Measurements from ENCODE around the gene SIGLEC5. TPM values are rescaled to one million over a fixed set of nuclear protein-coding genes. Genes with fewer than 3 reads are reported as not detected.

SIGLEC5 gene
- total RNA-seq, 2 donors from 2014 or later: not detected

- H3K27ac Mint-ChIP-seq: no peak overlapping the region
- H3K9me3 Mint-ChIP-seq: peaks cover 47% of the 10 kb centered on the region
- WGBS, 2 experiments (ENCODE audit: insufficient coverage in 1 of 2, insufficient read length in 1 of 2): 96 to 97% methylated on average over 5 to 9 of the region's 9 CpGs
- Histone ChIP-seq H3K27me3 (ENCODE audit: control insufficient read depth, insufficient read depth, low read length, poor library complexity, severe bottlenecking) (no peaks in the 10 kb centered on the region), H3K4me3 (ENCODE audit: low read length) (peak overlapping the region; percentile 48), H3K4me1 (ENCODE audit: control insufficient read depth, insufficient read depth, low read length) (no peaks in the 10 kb centered on the region), H3K27ac (ENCODE audit: low read depth, low read length) (no peak overlapping the region), H3K9me3 (ENCODE audit: control insufficient read depth, low read length) (peaks cover 39% of the 10 kb centered on the region), H3K9ac (ENCODE audit: extremely low read depth, low read length, poor library complexity, severe bottlenecking) (no peak overlapping the region), H3K36me3 (ENCODE audit: control insufficient read depth, insufficient read depth, low read length) (peaks cover 64% of the 10 kb centered on the region)
- DNase-seq: no peak
- TF ChIP-seq, protein P1, sequence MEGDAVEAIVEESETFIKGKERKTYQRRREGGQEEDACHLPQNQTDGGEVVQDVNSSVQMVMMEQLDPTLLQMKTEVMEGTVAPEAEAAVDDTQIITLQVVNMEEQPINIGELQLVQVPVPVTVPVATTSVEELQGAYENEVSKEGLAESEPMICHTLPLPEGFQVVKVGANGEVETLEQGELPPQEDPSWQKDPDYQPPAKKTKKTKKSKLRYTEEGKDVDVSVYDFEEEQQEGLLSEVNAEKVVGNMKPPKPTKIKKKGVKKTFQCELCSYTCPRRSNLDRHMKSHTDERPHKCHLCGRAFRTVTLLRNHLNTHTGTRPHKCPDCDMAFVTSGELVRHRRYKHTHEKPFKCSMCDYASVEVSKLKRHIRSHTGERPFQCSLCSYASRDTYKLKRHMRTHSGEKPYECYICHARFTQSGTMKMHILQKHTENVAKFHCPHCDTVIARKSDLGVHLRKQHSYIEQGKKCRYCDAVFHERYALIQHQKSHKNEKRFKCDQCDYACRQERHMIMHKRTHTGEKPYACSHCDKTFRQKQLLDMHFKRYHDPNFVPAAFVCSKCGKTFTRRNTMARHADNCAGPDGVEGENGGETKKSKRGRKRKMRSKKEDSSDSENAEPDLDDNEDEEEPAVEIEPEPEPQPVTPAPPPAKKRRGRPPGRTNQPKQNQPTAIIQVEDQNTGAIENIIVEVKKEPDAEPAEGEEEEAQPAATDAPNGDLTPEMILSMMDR (conservative IDR thresholded peaks at IDR 0.05): no peak
- no peak overlapping the region for H3K4me3 Mint-ChIP-seq
- H3K27me3 Mint-ChIP-seq (ENCODE audit: insufficient read depth): peaks cover 2% of the 10 kb centered on the region
- H3K36me3 Mint-ChIP-seq (ENCODE audit: low read depth): peaks cover 65% of the 10 kb centered on the region
- H3K4me1 Mint-ChIP-seq: no peaks in the 10 kb centered on the region
Observed at GRCh38 chr19:51587264-51588191, 42.7 kb downstream of the SIGLEC5 start.

- TF ChIP-seq, protein P1 (conservative IDR thresholded peaks at IDR 0.05): no peak
- Mint-ChIP-seq H3K4me3 (no peak overlapping the region), H3K4me1 (no peaks in the 10 kb centered on the region), H3K27me3 (ENCODE audit: insufficient read depth) (no peaks in the 10 kb centered on the region), H3K27ac (no peak overlapping the region), H3K9me3 (peaks cover 47% of the 10 kb centered on the region), H3K36me3 (ENCODE audit: low read depth) (peaks cover 71% of the 10 kb centered on the region)
- Histone ChIP-seq H3K9ac (ENCODE audit: extremely low read depth, low read length, poor library complexity, severe bottlenecking) (no peak overlapping the region), H3K4me1 (ENCODE audit: control insufficient read depth, insufficient read depth, low read length) (no peaks in the 10 kb centered on the region), H3K27ac (ENCODE audit: low read depth, low read length) (no peak overlapping the region), H3K4me3 (ENCODE audit: low read length) (peak overlapping the region; percentile 48), H3K9me3 (ENCODE audit: control insufficient read depth, low read length) (peaks cover 39% of the 10 kb centered on the region), H3K27me3 (ENCODE audit: control insufficient read depth, insufficient read depth, low read length, poor library complexity, severe bottlenecking) (no peaks in the 10 kb centered on the region), H3K36me3 (ENCODE audit: control insufficient read depth, insufficient read depth, low read length) (peaks cover 67% of the 10 kb centered on the region)
- no peak for DNase-seq
- 96 to 100% methylated on average over 4 of the region's 4 CpGs for WGBS, 2 experiments (ENCODE audit: insufficient coverage in 1 of 2, insufficient read length in 1 of 2)
Observed at GRCh38 chr19:51586799-51587198, 43.4 kb downstream of the SIGLEC5 start.

- H3K36me3 ChIP-seq (ENCODE audit: control insufficient read depth, insufficient read depth, low read length): peaks cover 73% of the 10 kb centered on the region
- Mint-ChIP-seq H3K27me3 (ENCODE audit: insufficient read depth) (no peaks in the 10 kb centered on the region), H3K4me1 (no peaks in the 10 kb centered on the region), H3K4me3 (no peak overlapping the region), H3K9me3 (peaks cover 47% of the 10 kb centered on the region), H3K36me3 (ENCODE audit: low read depth) (peaks cover 77% of the 10 kb centered on the region), H3K27ac (no peak overlapping the region)
- TF ChIP-seq, protein P1 (conservative IDR thresholded peaks at IDR 0.05): no peak
- no peaks in the 10 kb centered on the region for H3K4me1 ChIP-seq (ENCODE audit: control insufficient read depth, insufficient read depth, low read length)
- H3K4me3 ChIP-seq (ENCODE audit: low read length): no peak overlapping the region
- H3K9ac ChIP-seq (ENCODE audit: extremely low read depth, low read length, poor library complexity, severe bottlenecking): no peak overlapping the region
- H3K27me3 ChIP-seq (ENCODE audit: control insufficient read depth, insufficient read depth, low read length, poor library complexity, severe bottlenecking): no peaks in the 10 kb centered on the region
- no peak for DNase-seq
- H3K9me3 ChIP-seq (ENCODE audit: control insufficient read depth, low read length): peaks cover 39% of the 10 kb centered on the region
- no peak overlapping the region for H3K27ac ChIP-seq (ENCODE audit: low read depth, low read length)
- WGBS, 2 experiments (ENCODE audit: insufficient coverage in 1 of 2, insufficient read length in 1 of 2): 89% methylated on average over 1 of the region's 1 CpG; no CpG with 5 or more reads in 1 of the 2 experiments
Observed at GRCh38 chr19:51586103-51586728, 44.0 kb downstream of the SIGLEC5 start.

Measured in endodermal cell (in vitro differentiated cells).